RKO (cell line): ENCODE results near the gene ITPR1.

Experiments
- DNase-seq: peaks from one replicate; pipeline ENCODE4 v3.0.0-alpha.2; 2016; ENCODE audit warnings: low spot score

Gene ITPR1

DNA sequence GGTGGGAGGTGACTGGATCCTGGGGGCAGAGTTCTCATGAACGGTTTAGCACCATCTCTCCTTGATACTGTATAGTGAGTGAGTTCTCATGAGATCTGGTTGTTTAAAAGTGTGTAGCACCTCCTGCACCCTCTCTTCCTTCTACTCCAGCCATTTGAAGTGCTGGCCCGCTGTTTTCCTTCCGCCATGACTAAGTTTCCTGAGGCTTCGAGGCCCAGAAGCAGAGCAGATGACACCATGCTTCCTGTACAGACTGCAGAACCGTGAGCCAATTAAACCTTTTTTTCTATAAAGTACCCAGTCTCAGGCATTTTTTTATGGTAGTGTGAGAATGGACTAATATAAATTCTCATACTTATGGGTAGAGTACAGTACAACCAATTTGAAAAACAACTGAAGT lies 362.5 kb downstream of the ITPR1 start:
- DNase-seq: no peak

DNA sequence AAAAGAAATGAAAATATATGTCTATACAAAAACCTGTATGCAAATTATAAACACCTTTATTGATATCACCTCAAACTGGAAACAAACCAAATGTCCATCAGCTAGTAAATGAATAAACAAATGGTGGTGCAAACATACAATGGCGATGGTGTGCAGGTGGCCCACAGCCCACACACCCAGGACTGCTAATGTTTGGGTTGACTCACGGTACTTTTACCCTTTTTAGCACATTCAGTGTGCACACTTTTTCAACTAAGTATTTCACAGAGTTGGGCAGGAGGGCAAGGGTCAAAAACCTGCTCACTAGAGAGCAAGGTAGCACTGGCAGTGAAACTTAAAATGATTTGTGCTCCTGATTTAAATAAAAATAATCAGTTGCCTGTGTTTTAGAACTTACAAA lies 363.0 kb downstream of the ITPR1 start:
- no peak for DNase-seq

DNA sequence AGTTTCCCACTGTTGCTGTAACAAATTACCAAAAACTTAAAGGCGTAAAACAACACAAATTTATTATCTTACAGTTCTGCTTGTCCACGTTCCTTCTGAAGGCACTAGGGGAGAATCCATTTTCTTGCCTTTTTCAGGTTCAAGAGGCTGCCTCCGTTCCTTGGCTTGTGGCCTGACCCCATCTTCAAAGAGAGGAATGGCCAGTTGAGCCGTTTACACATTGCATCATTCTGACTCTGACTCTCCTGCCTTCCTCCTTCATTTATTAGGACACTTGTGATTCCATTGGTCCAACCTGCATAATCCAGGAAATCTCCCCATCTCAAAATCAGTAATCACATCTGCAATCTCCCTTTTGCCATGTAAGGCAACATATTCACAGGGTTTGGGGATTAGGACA lies 363.4 kb downstream of the ITPR1 start:
- no peak for DNase-seq

DNA sequence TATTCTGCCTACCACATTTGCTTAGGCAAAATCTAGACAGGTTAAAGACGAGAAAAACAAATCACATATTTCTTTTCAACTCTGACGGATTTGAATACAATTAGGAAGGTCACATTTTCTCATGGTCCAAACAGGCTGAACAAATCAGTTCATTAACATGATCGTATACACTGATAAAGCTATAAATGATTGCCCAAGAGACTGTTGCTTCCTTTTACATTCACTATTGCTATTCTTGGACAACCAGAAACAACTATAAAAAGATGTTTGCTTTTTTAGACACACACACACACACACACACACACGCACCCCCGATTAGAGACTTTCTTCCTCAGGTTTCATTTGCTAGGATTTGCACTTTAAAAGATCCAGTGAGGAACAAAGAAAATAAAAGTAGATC lies 363.8 kb downstream of the ITPR1 start:
- no peak for DNase-seq

DNA sequence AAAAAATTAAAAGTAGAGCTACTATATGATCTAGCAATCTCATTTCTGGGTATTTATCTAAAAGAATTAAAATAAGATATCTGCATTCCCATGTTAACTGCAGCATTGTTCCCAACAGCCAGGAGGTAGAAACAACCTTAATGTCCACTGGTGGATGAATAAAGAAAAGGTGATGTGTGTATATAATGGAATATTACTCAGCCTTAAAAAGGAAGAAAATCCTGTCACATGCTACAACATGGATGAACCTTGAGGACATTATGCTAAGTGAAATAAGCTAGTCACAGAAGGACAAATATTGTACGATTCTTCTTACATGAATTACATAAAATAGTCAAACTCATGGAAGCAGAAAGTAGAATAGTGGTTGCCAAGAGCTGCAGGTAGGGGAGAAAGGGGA lies 366.6 kb downstream of the ITPR1 start:
- DNase-seq: no peak

DNA sequence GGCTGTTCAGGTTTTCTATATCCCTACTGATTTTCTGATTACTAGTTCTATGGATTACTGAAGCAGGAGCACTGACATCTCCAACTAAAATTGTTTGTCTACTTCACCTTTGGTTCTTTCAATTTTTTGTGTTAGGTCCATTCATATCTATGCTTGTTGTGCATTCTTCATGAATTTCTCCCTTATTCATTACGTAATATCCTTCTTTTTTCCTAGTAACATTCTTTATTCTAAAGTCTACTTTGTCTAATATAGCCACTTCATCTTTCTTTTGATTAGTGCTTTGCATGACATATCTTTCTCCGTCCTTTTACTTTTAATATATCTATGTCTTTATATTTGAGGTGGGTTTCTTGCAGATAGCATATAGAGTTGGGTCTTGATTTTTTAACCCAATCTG lies 369.8 kb downstream of the ITPR1 start:
- no peak for DNase-seq

DNA sequence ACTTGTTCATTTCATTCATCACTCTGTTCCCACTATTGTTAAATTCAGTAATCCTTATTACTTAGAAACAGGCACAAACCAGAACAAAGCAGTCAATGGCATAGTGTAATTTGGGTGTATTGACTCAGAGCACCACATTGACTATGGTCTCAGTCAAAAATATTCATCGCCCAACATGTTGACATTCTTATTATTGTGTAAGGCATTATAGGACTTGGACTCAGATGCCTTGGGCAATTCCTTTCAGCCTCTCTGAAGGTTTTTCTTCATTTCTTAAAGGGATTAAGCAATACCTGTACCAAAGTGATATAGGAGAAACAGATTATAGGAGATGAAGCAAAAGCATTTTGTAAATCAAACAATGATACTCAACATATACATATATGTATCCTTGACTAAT lies 371.4 kb downstream of the ITPR1 start:
- DNase-seq: no peak

DNA sequence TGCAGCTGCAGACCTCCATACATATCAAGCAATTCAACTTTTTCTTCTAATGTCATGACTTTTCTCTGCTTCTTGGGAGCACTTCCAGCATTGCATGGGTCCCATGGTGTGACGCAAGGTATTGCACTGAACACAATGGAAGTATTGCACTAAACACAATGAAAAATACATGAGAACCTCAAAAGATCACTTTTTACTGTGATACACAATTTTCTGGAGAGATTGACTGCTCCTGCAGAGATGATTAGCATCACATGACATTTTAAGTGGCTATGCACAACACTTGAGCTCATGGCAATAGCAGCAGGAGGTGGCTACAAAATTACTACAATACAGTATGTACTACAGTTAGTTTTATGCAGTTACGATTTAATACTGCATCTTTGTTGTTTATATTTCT lies 372.6 kb downstream of the ITPR1 start:
- DNase-seq: no peak

DNA sequence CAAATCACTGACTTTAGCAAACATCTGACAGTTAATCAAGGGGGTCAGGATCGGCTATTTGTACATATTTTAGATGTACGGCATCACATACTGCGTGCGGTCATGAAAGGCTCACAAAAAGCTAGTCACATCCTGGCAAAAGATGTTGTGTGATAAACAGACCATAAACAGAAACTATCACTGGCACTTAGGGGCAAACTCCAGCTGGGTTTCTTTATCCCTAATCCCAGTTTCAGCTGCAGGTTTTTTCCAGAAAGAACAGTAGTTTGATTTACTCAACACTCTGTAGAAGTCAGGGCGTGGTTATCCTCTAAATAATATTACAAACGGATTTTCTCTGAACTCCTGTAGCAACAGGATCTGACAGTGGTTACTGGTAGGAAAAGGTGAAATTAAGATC lies 373.7 kb downstream of the ITPR1 start:
- DNase-seq: no peak

DNA sequence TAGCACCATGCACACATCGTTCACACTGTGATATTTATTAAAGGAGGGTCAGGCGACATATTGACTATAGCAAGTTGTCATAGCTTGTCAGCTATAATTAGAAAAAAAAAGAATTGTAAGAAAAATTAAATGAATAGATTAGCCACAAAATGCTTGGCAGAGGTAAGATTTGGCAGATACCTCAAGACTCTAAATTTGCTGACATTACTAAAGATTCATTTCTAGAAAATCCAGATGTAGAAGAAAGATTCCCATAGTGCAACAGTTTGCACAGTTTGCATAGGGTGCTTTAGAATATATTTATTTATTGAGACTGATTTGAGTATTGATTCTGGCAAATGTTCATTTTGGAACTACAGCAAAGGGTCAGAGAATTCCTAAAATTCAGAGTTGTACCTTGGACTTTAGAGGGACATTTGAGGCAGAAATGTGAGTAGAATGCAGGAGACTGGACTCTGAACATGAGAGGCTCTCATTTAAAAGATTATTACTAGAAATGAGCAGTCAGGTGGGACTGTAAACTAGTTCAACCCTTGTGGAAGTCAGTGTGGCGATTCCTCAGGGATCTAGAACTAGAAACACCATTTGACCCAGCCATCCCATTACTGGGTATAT lies 384.1 kb downstream of the ITPR1 start:
- DNase-seq: no peak

DNA sequence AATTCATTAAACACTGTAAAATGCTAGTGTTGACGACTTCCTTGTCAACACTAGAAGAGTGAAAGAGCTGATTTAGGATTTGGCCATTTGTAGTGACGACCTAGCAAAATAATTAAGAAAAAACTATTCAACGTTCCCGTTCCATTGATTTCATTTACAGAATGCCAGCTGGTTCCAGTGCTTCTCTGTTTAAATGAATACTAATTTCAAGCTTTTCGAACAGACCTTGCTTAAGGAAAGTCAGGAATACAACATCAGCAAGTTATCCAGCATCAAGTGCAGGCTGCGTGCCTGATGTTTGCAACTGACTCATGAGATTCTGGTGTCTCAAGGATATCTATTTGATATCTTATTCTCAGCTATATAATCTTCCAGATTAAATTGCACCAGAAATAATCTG lies 387.7 kb downstream of the ITPR1 start:
- DNase-seq: no peak

DNA sequence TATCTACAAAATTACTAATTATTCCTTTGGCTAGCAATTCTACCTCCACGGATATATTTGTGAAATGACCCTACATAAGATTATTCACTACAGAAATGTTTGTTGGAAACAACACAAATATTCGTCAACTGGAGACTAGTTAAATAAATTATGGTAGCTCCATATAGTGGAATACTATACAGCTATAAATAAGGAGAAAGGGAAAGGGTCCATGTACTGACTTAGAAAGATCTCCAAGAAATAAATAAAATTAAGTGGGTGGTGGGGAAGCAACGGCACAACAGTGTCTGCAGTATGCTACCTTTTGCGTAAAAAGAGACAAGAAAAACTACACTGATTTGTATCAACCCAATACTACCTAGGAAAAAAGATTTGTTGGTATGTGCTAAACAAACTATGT lies 389.4 kb downstream of the ITPR1 start:
- DNase-seq: no peak

DNA sequence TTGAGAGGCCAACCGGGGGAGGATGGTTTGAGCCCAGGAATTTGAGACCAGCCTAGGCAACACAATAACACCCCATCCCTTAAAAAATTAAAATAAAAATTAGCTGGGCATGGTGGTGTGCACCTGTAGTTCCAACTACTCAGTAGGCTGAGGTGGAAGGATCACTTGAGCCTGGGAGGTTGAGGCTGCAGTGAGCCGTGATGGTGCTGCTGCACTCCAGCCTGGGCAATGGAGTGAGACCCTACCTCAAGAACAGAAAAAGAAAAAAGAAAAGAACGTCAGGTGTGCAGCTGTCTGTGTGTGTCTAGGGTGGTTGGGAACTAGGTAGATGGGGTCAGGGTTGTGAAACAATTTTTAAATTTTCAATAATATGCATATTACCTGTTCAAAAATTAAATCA lies 389.9 kb downstream of the ITPR1 start:
- no peak for DNase-seq

DNA sequence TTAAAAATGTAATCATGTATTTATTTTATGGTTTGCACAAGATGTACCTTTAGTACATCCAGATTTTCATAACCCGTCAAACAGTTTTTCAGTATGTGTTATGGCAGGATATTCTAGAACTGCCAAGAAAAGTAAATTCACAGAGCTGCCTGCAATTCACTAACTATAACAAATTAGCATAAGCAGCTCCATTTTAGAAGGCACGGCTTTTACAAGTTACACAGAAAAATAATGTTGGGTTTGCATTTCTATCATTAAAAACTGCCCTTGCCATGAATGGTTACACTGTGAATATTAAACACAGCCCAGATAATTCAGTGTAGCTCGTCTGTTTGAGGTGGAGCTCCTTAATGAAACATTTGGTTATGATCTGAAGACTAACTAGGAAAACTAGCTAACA lies 391.7 kb downstream of the ITPR1 start:
- no peak for DNase-seq

DNA sequence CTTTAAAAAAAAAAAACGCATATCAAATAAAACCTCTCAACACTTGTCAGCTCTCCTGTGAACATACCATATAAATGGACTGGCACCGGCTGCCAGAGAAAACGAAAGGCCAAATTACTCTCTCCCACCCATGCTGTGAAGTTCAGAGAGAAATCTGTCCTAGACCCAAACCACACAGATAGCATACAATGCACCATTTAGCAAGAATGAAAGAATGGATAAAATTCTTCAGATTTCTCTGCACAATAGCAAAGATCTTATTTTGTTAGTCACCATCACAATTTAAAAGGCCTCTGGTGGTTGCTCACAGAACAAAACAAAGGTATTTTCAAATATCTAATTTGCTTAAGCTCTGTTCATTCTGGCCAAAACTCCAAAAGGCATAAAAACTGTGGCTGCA lies 392.2 kb downstream of the ITPR1 start:
- DNase-seq: no peak

DNA sequence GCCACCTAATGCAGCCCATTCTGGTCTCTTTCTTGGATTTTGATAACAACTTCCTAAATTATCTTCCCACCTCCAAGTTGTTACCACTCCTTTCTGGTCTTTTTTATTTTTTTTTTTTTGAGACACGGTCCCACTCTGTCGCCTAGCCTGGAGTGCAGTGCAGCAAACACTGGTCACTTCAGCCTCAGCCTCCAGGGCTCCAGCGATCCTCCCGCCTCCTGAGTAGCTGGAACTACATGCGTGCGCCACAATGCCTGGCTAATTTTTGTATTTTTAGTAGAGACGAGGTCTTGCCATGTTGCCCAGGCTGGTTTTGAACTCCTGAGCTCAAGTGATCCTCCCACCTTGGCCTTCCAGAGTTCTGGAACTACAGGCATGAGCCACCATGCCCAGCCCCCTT lies 393.3 kb downstream of the ITPR1 start:
- no peak for DNase-seq

DNA sequence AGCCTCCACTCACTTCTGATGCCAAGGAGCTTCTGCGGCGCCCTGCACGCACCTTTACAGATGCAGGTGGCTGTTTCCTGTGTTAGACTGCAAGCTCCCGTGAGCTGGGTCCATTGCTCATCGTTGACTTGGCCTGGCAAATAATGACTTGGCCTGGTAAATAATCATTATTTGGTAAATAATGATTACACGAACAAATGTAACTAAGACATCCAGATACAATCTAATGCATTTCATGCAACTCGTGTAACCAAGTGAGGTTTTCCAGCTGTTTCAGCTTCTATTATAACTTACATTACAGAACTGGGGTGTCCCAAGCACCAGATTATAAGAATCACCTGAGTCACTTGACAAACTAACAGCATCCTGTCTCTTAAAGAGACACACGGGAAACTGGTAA lies 394.0 kb downstream of the ITPR1 start:
- DNase-seq: no peak

DNA sequence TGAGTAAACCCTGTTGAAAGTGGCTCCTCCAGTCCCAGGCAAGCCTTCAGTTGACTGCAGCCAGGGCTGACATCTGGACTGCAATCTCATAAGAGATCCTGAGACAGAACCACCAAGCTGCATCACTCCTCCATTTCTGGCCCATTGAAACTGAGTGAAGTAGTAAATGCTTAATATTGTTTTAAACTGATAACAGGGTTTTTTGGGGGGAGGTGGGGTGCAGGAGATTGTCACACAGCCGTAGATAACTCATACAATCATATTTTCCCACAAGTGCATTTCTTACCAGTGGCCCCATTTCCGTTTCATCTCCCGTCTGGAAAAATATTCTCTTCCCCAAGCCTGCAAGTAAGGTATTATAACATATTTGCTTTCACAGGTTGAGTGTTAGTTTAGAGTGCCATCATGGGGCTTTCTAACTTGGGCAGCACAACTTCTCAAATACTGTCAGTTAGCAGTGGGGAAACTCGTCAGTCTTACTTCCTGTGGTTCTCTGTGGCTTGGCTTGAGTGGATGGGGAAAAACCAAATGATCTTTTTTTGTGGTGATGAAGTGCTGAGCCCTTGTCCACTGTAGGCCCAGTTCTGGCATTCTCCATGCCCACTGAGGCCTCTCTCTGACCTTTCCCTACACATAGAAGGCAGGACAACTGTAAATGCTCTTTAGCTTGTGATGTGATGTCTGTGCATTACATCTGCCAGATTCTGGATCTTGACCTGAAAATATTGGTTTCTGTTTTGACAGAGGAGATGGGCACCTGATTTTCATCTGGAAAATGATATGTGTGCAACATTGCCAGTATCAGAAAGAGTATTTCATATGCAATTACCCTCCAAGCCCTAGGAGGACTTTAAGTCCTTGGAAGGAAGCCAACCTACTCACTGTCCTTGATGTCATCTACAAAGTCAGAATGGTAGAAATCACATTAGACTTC lies 396.0 kb downstream of the ITPR1 start:
- no peak for DNase-seq

DNA sequence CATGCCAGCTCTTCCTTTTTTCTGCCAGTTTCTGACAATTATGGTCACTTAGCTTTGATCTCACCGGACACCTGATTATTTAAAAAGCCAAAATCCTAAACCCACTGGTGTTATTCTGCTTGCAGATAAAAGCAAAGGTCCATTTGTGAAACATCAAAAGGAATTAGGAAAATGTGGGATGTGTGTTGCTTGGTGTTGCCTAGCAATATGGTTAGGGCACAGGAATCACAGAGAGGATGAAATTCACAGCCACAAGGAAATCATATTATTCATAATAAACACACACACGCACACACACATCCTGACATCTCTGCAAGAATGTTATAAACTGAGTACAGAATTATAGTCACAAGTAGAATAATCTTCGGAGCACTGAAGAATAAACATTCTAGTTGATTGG lies 396.7 kb downstream of the ITPR1 start:
- no peak for DNase-seq

DNA sequence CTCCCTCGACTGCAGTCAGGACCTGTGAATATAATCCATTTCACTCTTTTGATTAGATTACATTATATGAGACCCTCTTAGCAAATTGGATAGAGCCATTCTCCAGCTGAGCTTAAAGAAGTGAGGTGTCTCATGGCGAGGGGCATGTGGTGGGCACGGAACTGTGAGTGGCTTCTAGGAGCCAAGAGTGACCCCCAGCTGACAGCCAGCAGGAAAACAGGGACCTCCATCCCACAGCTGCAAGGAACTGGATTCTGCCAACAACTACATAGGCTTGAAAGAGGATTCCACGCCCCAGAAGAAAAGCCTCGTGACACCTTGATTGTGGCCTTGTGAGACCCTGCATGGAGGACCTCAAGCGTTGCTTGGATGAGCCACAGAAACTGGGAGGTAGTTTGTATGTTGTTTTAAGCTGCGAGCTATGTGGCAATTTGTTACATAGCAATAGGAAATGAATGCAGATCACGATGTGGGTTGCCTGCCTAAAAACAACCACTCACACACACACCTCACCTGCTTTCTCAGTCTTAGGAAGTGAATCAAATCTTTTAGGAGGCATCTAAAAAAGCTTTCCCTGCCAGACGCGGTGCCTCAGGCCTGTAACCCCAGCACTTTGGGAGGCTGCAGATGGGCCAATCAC lies 401.9 kb downstream of the ITPR1 start:
- DNase-seq: no peak

DNA sequence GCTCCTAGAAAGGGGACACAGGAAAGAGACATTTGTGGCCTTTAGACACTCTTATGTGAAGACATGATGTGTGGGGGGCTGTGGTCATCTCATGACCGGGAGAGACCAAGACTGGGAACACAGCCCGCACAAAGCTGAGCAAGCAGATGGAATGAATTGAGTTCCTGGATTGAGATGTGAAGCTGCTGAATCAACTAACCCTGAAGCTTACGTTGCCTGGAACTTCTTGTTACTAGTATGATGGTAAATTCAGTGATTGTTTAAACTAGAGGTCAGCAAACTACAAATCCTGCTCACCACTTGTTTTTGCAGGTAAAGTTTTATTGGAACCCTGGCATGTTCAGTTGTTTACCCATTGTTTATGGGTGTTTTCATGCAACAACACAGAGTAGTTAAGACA lies 402.7 kb downstream of the ITPR1 start:
- DNase-seq: no peak
